ENCODE data around the gene MMRN1. TPM values are rescaled to one million over a fixed set of nuclear protein-coding genes. Genes with fewer than 3 reads are reported as not detected.

MMRN1 gene
- total and polyA plus RNA-seq, 9 donors = 2.9 to 40.4 (median 30.8) TPM

DNA sequence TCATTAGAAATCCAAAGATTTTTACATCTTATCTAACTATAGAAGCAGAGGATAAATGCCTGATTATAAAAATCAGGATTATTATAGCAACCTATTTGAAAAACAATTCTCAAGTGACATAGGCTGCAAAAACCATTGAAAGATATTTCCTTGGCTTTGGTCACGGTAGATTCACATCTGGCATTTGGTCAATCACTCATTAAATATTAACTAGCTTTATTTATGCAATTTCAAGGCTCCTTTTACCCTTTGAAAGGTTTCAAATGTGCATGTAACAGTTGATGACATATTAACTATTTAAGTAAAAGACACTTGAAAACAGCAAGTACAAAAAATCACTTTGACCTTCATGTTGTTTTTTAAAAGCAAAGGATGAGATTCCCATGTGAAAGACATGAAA is 98.1 kb downstream of the MMRN1 start:
- no peak overlapping the region for H3K4me3 ChIP-seq
- no peak for DNase-seq
- TF ChIP-seq EP300 (IDR thresholded peaks at IDR 0.05) (no peak), POLR2A (IDR thresholded peaks at IDR 0.05) (no peak), CTCF (IDR thresholded peaks at IDR 0.05) (no peak)
- H3K27ac ChIP-seq = no peak overlapping the region
- WGBS, 3 donors = 28 to 52% (median 30%) methylated on average over 1 of the region's 1 CpG
- H3K27me3 ChIP-seq = no peaks in the 10 kb centered on the region
- no peaks in the 10 kb centered on the region for H3K4me1 ChIP-seq (ENCODE audit: insufficient read depth)
- H3K9me3 ChIP-seq = no peaks in the 10 kb centered on the region
- intact Hi-C loops (cut with DNase I) = no loop called here
- H3K36me3 ChIP-seq = no peaks in the 10 kb centered on the region

DNA sequence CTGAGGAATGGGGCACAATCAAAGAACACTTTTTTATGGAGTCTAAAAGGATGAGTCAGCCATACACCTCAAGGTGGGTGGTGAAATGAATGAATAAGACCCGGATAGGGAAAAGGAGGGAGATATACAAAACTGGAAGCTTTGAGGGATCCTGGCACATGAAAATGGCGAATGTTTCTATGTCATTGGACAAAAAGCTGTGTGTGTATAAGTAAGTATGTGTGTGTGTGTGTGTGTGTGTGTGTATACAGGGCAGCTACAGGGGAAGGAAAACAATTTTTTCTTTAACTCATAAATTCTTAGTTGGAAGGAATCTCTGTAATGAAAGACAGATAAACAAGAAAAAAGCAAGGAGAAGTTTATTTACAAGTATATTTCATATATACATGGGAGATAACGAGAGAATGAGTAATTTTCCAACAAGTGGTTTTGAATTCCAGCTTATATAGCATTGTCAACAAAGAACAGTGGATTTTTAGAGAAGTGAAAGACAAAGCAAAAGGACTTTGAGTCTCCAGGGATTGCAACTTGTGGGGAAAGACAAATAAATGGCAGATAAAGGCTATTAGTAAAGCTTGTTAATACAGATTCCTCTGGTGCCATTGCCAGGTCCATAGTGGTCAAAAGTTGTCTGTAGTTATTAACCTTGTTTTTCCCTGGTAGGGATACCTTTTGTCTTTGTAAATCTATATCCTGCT is 99.7 kb downstream of the MMRN1 start:
- 64 to 75% (median 66%) methylated on average over 3 of the region's 3 CpGs for WGBS, 3 donors
- H3K27me3 ChIP-seq = no peaks in the 10 kb centered on the region
- H3K27ac ChIP-seq = no peak overlapping the region
- TF ChIP-seq CTCF (IDR thresholded peaks at IDR 0.05) = no peak
- no peak for TF ChIP-seq POLR2A (IDR thresholded peaks at IDR 0.05)
- TF ChIP-seq EP300 (IDR thresholded peaks at IDR 0.05) = no peak
- intact Hi-C loops (cut with DNase I) = no loop called here
- H3K9me3 ChIP-seq = no peaks in the 10 kb centered on the region
- no peaks in the 10 kb centered on the region for H3K36me3 ChIP-seq
- no peaks in the 10 kb centered on the region for H3K4me1 ChIP-seq (ENCODE audit: insufficient read depth)
- no peak overlapping the region for H3K4me3 ChIP-seq
- DNase-seq = no peak

GRCh38 chr4:89995006-89995405 is 100.4 kb downstream of the MMRN1 start:
- Histone ChIP-seq H3K27ac (no peak overlapping the region), H3K4me1 (ENCODE audit: insufficient read depth) (no peaks in the 10 kb centered on the region), H3K9me3 (no peaks in the 10 kb centered on the region), H3K27me3 (no peaks in the 10 kb centered on the region), H3K36me3 (no peaks in the 10 kb centered on the region), H3K4me3 (no peak overlapping the region)
- intact Hi-C loops (cut with DNase I) = no loop called here
- no peak for DNase-seq
- TF ChIP-seq POLR2A (IDR thresholded peaks at IDR 0.05) (no peak), EP300 (IDR thresholded peaks at IDR 0.05) (no peak), CTCF (IDR thresholded peaks at IDR 0.05) (no peak)
- WGBS, 3 donors = 63 to 66% (median 64%) methylated on average over 4 of the region's 4 CpGs

GRCh38 chr4:89995814-89996213 is 101.2 kb downstream of the MMRN1 start:
- no peaks in the 10 kb centered on the region for H3K36me3 ChIP-seq
- 70 to 83% (median 80%) methylated on average over 2 of the region's 2 CpGs for WGBS, 3 donors
- TF ChIP-seq POLR2A (IDR thresholded peaks at IDR 0.05) = no peak
- no peak for TF ChIP-seq CTCF (IDR thresholded peaks at IDR 0.05)
- no peak for TF ChIP-seq EP300 (IDR thresholded peaks at IDR 0.05)
- intact Hi-C loops (cut with DNase I) = no loop called here
- H3K27me3 ChIP-seq = no peaks in the 10 kb centered on the region
- H3K9me3 ChIP-seq = no peaks in the 10 kb centered on the region
- no peak for DNase-seq
- H3K4me1 ChIP-seq (ENCODE audit: insufficient read depth) = no peaks in the 10 kb centered on the region
- H3K4me3 ChIP-seq = no peak overlapping the region
- H3K27ac ChIP-seq = no peak overlapping the region

Measured in ovary (tissue), 9 donors.